Hematopoietic multipotent progenitor cell treated with erythropoietin and hydrocortisone succinate and interleukin-3 and kit ligand, for 8 days (in vitro differentiated cells): Measurements from ENCODE around the gene GPS1.

Experiments
- DNase-seq: peaks from one replicate; pipeline ENCODE4 v3.0.0-alpha.2; 2015

GPS1 gene

DNA sequence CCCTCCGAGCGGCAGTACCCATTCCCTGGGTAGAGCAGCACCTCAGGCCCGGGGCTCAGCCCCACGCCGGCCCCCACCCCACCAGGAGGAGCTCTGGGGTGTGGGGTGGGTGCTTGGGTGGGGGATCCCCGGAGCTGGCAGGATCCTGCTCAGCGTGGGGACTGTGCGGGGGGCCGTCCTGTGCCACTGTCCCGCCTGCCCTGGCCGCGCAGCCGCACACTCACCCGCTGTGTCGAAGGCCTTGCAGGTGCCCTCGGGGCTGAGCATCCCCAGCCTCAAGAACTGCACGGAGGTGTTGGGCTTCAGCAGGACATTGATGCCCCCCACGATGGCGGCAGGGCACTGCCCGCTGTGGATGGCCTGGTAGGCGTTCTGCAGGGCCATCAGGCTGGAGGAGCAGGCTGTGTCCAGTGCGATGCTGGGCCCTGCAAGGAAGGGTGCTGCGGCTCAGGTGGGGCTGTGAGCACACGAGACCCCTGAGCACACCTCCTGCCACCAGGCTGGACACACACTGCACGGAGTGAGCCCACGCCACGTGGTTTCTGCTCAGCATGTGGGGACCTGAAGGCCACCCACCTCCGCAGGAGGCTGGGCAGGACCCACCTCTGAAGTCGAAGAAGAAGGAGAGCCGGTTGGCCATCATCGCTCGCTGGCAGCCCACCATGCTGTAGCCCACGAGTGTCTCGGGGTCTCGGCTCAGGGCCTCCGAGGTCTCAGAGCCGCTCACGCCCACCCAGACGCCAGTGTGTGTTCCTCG, 41.5 kb downstream of the GPS1 start:
- no peak for DNase-seq

DNA sequence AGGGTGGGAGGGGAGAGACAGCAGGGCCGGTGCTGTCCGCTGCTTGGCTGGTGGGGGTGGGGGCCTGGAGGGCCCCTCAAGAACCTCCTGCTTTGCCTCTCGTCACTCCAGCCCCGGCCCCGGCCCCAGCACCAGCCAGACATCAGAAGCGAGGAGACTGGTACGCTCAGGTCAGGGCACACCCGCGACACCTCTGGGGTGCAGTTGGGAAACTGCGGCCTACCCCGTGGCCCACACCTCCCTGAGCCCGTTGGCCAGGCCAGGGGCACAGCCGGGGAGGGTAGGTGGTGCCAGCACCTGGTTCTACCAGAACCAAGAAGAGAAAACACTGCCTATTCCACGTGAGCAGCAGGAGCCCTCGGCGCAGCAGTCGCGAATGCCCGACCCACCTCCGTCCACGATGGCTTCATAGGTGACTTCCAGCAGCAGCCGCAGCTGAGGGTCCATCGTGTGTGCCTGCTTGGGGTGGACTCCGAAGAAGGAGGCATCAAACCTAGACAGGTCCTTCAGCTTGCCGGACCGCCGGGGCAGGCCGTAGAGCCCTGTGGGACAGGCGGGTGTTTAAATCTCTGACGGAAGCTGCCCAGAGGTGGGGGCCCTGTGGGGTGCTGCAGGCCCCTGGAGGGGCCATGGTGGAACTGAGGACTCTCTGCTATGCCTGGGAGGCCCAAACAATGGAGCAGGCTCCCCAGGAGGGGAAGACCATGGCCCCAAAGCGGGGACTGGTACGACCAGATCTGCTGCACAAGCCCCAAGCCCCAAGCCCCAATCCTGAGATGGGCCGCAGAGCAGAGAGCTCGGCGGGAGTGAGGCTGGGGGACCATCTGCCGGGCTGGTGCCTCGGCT, 43.5 kb downstream of the GPS1 start:
- DNase-seq: no peak

DNA sequence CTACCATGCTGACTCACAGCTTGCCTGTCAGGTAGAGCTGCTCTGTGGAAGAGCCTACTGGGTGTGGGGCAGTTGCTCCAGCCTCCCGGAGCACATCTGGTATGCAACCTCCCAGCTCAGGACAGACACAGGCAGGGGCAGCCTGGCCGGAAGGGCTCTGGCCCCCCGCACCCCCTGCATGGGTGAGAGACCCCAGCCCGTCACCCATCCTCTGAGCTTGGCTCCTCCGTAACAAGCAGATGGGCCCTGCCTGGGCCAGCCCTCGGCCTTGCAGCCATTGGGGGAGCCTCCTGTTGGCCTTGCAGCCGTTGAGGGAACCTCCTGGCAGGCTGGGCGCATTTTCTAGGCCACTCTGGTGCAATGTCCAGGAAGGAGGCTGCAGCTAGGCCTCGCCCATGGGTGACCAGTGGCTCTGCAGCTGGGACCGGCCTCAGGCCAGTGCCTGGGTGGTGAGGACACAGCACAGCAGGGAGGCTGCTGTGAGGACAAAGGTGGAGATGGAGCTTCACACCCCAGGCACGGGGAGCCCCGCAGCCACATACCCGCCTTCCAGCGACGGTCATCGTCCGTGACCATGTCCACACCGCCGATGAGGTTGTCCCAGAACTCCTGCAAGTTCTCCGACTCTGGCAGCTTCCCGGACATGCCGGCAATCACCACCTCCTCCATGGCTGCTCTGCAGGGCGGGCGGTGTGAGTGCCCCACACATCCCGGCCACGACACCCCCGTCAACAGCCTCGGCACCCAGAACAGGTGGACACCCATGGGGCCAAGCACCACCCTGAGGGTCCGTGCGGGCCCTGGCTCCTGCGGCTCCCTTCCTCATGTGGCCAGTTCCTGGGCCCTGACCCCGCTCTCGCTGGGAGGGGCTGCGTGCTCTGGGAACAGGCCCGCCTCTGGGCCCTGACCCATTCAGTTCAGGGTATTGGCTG, 44.3 kb downstream of the GPS1 start:
- no peak for DNase-seq

DNA sequence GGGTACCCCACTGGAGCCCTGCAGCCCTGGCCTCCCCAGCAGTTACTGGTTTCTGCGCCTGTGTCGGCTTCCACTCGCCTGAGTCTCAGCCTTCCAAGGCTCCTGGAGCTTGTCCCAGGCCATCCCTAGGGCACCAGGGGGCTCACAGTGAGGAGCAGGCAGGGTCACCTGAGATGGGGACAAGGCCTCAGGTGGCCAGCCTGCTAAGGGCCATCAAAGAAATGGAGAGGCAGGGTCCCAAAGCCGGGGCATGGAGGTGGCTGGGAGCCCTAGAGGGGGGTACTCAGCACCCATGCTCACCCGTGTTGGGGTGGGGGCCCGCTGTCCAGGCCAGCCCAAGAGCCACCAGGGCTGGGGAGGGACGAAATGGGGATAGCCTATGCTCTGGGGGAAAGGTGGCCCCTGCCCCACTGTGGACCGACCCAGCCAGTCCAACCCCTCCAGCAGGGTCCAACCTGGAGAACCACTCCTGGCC, 45.0 kb downstream of the GPS1 start:
- no peak for DNase-seq

DNA sequence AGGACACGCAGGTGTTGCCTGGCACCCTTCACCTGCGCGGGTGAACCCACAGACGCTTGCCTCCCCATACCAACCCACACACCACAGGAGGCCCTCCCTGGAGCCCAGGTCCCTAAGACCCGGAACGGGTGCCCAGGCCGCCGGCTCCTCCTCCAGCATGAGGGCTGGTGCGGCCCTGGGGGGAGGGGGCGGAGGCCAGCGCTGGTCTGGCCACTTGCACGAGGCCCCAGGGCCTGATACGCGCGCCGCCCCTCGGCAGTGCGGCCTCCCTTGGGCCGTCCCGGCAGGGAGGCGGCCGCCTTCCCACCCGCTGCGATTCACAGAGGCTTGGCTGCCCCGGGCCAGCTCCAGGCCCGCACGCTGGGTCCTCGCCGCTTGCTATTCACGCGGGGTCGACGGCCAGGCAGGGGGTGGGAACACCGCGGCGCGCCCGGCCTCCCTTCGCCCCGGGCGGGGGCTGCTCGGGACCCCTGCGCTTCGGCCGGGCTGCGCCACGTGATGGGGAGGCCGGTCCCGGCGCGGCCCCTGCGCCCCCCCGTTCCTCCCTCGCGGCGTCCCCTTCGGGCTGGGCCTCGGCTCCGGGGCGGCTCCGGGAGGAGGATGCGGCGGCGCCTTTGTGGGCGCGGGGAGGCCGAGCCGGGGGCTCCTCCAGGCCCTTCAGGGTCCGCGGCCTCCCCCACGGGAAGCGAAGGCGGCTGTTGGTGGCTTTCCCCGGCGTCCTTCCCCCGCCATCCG, 45.7 kb downstream of the GPS1 start:
- peak; percentile 49 for DNase-seq

DNA sequence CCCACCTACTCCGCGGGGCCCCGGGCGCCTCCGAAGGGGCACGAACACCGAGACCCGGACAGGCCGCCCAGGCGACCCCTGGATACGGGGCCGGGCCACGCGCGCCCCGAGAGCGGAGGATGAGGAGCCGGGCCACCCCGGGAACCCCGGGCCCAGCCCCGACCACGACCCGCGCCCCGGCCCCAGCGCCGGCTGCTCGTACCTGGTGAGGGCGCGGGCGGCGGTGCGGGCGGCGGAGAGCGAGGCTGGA, 46.1 kb downstream of the GPS1 start:
- no peak for DNase-seq

DNA sequence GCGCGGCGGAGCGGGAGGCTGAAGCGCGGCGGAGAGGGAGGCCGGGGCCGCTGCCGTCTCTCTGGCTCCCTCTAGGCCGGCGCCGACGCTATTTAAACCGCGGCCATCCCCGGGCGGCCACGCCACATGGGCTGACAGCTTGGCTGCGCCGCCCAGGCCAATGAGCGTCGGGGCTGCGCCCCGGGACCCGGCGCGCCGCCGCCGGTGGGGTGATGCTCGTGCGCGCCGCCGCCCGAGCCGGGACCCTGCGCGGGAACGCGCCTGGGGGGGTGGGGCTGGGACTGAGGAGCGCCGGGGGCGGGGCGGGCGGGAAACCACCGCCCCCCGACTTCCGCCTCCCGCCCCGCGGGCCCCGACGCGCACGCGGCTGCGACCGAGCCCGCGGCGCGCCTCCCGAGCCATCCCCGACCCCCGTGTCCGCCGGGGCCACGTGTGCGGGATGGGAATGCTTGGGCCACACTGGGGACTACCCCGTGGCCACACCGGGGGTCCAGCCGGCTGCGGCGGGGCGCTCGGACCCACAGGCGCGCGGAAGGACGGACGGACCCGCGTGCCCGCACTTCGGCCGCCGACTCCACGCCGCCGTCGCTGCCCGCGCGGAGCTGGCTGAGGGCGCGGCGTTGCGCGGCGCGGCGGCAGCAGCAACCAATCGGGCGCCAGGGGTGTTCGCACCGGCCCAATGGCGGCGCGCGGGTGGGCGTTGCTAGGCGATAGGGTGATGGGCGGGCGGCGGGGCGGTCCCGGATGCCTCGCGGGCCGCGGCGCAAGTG, 46.7 kb downstream of the GPS1 start, which contains the start of gene FASN:
TSS of gene FASN (minus strand) at position 68 of the 770 bp plus-strand sequence. CDS start 1,791 bp downstream, outside the sequence.
- peak; percentile 94 for DNase-seq

DNA sequence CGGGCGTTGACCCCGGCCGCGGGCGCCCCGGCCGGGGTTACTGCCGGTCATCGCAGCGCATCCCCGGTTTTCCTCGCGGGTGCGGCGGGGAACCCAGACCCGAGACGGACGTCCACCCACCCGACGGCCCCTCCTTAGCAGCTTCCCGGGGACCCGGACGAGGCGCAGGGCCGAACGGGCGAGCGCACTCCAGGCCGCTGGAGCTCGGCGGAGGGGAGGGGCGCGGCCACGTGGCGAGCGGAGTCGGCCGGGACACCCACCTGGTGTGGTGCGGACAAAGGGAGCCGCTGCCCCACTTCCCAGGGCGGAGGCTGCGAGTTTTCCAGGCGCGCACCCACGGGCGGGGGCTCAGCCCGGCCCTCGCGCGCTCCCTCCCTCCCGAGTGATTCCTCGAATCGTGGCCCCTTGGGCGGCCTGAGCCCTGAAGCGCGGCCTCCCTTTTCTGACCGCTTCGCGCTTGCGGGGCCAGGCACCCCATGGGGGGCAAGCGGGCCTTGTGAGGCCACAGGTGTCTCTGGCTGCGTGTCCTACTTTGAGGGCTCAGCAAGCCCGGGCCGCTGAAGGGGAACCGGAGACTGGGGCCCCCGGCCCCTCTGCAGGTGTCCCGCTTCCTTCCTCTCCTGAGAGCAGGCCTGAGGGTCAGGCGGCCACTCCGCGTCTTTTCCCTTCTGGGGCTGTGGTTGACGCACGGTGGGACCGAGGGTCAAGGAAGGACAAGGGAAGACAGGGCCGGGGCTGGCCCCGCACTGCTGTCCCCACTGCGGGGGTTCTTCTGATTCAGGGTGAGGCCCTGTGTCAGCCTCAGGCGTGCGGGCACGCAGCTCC, 47.5 kb downstream of the GPS1 start:
- DNase-seq: no peak

DNA sequence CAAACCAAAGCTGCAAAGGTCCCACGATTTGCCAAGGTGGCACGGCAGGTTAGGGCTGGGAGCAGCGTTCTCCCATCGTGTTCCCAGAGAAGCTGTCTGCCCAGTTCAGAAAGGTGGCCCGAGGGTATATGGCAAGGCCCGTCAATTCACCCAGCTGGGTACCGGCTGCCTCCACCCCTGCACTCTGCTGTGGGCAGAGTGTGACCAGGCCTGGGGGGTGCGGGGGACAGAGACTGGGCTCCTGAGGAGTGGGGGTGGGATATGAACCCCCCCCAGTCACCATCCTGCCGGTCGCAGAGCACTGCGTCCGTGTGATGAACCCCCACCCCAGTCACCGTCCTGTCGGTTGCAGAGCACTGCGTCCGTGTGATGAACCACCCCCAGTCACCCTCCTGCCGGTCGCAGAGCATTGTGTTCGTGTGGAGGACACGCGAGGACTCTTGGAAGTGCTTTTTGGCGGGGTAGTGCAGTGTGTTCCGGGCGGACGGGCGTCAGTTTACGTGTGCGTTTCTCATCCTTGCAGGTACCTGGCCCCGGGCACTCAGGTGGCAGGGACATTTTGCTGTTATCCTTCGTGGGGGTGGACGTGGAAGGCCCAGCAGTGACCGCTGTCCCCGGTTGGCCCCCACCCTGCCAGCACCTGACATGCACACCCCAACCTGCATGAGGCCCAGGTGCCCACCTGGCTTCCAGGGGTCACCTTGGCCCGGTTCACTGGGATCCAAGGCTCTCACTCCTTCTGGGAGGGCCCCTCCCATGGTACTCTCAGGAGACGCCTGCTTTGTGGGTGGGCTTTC, 49.0 kb downstream of the GPS1 start:
- DNase-seq: no peak

DNA sequence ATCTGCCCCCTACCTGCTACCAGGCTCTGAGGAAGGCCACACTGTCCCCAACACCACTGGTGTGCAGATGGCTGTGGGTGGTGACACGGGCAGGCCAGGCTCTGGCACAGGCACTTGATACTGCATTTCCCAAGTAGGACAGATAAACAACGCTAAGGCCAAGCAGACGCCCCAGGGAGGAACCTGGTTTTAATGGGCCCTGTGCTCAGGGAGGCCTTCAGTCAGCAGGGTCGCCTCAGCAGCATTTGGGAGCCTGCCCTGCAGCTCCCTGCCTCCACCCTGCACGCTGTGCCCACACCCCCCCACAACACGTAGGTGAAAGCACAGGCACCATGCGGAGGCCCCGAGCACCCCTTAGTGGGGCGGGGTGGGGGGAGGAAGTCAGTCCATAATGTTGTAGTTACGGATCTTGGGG, 49.6 kb downstream of the GPS1 start:
- peak; percentile 42 for DNase-seq

DNA sequence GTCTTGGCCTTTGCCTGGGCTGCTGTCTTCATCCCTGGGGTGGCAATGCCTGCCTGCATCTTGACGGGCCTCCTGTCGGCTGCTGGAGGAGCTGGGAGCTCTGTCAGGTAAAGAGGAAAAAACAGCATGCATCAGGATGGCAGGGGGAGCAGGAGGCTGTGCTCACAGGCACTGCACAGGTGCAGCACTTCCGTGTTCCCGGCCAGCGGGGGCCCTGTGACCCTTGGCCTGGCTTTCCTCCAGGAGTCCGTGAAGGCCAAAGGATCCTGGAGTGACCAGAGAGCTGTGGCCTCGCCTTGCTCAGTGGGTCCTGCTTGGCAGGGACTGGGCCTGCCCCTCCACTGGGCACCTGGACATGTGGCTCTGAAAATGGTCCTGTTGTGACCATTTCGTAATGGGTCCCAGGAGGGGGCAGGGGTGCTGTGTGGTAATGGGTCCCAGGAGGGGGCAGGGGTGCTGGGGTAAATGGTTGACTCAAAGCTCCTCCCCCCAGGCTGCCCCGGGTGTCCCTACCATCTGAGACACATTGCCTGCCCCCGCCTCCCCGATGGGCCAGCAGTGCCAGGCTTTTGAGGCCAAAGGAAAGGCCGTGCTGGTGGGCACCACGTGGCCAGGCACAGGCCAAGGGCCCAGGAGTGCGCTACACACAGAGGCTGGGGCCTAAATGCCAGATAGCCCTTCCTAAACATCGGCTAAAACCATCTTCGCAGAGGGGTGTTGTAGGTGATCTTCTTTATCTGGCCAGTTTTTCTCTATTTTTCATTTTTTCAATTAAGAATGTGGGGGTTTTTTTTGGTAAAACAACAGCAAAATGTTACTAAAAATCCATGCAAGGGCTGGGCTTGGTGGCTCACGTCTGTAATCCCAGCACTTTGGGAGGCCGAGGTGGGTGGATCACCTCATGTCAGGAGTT, 50.3 kb downstream of the GPS1 start:
- DNase-seq: no peak

DNA sequence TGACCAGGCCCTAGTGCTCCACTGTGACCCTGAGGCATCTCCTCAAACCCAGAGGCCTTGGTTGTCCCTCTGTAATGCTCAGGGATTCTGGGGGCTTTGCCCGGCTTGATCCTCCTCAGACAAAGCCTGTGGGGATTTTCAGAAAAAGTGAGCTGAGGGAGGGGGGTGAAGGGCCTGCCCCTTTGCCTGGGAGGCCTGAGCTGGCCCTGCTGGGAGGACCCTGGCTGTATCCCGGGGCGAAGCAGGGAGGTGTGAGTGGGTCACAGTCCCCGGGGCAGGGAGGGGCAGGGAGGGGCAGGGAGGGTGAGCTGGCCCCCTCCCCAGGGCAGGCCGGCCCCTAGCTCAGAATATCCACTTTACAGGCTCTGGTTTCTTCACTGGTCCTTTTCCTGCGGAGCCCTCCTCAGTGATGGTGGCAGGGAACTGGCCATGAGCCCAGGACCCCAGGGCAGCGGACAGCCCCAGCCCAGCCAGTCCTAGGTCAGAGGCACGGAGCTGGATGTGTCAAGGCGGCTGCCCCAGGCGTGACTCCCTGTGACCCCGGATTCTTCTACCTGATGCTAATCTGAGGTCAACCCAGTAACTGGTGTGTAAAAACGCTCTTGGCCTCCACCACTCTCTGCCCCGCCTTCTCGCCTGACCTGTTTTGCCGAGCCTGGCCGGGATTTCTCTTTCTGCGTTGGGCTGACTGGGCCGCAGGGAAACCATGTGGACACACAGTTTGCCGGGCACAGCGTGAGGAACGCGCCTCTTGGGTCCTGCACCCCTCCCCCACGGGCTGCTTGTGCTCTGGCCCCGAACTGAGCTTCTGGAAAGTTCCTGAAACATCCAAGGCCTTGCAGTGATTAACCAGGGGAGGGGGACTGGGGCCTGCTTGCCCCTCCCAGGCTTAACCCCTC, 52.1 kb downstream of the GPS1 start:
- no peak for DNase-seq

DNA sequence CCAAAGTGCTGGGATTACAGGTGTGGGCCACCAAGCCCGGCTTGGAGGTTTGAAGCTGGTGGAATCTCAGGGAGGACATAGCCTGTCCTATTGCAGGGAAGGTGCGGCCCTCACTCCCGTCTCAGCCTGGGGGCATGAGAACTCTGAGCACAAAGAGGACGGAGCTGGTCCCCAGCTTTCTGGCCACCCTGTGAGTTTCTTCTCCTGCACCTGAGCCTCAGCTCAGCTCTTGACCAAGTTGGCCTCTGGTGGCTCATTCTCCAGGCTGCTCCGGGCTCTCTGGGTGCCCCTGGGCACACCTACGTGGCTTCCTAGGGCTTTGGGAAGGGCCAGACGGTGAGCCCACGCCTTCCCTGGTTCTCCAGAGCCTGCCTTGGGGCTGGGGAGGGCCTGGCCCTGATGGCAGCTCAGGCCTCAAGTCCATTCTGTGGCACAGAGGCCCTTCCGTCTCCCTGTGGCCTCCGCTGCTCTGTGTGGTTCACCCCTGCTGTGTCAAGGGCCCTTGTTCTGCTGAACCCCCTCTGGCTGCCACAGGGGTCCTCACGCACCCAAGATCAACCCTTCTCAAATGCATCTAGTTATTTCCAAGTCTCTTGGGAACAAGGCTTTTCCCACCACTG, 53.2 kb downstream of the GPS1 start:
- no peak for DNase-seq

DNA sequence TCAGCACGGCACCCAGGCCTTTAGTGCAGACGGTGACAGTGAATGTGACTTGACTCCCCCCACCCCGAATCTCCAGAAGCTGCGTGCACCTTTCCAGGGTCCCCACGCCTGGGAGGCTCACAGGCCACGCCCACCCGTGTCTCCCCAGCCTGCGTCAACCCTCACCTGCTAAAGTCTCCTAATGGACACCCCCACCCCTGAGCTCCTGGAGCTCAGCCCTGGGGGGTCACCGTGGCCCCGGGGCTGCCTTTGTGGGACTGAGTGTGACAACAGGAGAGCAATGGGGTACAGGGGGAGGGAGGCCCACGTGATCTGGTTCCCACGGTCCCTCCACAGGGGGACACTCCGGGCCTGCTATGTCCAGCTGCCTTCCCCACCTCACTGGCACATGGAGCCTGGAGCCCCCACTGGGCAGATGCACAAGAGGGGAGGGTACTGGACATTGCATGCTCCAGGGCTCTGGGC, 53.8 kb downstream of the GPS1 start:
- no peak for DNase-seq

DNA sequence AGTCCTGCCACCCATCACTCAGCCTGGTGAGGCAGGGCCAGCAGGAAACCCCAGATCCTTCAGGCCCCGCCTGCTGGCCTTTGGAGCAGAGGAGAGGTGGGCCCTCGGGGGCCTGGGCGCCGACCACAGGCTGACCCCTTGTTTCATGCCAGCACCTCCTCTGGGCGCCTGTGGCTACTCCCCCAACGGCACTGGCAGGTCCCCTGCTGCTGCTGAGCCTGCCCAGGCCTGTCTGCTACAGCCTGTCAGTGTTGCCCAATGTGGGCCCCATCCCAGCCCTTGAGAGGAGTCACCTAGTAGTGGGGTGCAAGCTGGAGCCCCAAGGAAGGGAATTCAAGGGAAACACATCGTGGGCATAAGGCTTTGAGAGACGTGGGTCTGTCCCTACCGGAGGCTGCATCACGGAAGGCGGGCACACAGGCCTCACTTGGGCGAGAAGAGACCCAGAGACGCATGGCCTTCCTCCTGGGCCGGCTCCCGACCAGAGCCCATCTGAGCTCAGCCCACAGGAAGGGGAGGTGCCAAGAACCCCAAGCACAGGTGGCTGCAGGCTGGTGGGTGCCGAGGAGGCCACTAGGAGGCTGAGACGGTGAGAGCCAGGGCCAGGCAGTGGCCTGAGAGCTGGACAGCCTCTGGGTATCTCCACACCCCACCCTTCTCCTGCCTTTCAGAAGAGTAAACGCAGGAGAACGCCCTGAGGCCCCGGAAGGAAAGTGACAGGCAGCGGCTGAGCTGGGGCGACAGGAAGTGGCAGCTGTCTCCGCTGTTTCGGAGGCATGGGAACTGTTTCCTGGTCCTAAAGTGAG, 54.4 kb downstream of the GPS1 start:
- peak; percentile 87 for DNase-seq

DNA sequence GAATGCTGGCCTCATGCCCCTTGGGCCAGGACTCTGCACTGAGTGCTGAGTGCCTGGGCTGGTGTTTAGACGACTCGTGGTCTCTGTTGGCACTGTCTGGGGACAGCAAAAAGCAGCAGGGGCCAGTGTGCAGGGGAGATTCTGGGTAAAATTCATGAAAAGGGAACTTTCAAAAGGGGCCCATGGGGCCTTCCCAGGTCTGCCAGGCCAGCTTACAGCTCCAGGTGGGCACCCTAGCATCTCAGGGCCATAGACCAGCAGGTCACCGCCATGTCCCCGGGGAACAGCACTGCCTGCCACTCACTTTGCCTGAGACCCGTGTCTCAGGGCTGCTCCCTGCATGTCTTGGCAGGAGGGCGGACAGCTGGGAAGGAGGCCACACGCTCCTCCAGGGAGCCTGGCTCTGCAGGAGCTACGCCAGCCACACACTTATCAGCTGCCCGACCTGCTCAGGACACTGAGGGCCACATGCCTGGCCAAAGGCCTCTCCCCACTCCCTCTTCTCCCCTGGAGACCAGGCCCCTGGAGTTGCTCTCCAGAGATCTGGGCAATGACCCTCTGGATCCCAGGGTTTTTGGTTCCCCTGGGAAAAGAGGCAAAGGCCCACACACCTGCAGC, 55.1 kb downstream of the GPS1 start:
- DNase-seq: no peak
